ENCODE data around the gene CASP1. TPM values are rescaled to one million over a fixed set of nuclear protein-coding genes. Genes with fewer than 3 reads are reported as not detected.
"Not testable (repeated sequence)": the region's sequence is repeated elsewhere in the genome, so short reads cannot be mapped to it uniquely, and the experiment has no call there.

The CASP1 gene
- 1.2 TPM in 1 of 3 replicates, not detected in the others for total RNA-seq
- long read RNA-seq, result 0 reads

DNA sequence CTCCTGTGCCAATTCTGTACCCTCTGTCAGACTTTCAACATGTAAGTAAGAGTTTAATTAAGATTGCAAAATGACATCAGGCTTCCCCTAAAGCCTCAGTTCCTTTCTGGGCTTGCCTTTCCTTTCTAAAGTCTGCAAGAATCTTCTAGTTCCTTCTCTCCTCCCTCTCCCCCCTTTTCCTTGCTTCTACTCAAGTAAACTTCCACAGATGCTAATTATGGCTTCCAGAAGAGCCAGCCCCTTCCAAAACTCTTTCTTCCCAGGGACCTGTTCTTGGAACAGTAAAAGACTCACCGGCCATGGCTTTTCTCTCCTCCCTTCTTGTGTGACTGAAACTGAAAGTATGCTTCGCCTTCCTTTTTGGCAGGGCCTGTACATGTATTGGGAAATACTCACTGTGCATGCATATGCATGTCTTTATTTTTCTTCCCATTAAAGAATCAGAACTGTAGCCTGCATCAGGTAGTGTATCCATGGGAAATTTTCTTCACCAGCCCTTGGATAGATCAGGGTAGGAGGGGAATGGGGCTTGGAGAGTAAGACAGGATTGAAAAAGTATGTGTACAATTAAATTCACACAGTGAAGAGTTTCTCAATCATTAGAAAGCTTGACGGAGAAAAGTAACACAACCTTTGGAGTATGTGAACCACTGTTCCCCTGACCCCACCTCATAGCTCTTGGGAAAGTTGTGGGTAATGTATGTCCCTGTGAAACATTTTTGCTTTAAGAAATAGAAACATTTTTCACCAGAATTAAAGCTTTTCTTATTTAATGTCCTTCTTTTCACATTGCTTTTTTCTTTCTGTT, at the start of gene CASP1:
CASP1 (minus strand) TSS at position 332 of the 808 bp plus-strand sequence; CDS start at position 301, 31 bp downstream.
- DNase-seq (ENCODE audit: low spot score), result no peak
- Mint-ChIP-seq H3K27me3 (ENCODE audit: low read depth) (no peaks in the 10 kb centered on the region), H3K4me3 (ENCODE audit: unreplicated experiment) (no peak within 1 kb of the TSS), H3K27ac (ENCODE audit: unreplicated experiment) (no peak within 1 kb of the TSS), H3K4me1 (ENCODE audit: low read depth) (peaks cover 5% of the 10 kb centered on the region), H3K9me3 (ENCODE audit: low read depth) (no peaks in the 10 kb centered on the region), H3K36me3 (ENCODE audit: low read depth) (no peaks in the 10 kb centered on the region)
- TF ChIP-seq, protein P1, sequence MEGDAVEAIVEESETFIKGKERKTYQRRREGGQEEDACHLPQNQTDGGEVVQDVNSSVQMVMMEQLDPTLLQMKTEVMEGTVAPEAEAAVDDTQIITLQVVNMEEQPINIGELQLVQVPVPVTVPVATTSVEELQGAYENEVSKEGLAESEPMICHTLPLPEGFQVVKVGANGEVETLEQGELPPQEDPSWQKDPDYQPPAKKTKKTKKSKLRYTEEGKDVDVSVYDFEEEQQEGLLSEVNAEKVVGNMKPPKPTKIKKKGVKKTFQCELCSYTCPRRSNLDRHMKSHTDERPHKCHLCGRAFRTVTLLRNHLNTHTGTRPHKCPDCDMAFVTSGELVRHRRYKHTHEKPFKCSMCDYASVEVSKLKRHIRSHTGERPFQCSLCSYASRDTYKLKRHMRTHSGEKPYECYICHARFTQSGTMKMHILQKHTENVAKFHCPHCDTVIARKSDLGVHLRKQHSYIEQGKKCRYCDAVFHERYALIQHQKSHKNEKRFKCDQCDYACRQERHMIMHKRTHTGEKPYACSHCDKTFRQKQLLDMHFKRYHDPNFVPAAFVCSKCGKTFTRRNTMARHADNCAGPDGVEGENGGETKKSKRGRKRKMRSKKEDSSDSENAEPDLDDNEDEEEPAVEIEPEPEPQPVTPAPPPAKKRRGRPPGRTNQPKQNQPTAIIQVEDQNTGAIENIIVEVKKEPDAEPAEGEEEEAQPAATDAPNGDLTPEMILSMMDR (IDR thresholded peaks at IDR 0.05), result no peak

DNA sequence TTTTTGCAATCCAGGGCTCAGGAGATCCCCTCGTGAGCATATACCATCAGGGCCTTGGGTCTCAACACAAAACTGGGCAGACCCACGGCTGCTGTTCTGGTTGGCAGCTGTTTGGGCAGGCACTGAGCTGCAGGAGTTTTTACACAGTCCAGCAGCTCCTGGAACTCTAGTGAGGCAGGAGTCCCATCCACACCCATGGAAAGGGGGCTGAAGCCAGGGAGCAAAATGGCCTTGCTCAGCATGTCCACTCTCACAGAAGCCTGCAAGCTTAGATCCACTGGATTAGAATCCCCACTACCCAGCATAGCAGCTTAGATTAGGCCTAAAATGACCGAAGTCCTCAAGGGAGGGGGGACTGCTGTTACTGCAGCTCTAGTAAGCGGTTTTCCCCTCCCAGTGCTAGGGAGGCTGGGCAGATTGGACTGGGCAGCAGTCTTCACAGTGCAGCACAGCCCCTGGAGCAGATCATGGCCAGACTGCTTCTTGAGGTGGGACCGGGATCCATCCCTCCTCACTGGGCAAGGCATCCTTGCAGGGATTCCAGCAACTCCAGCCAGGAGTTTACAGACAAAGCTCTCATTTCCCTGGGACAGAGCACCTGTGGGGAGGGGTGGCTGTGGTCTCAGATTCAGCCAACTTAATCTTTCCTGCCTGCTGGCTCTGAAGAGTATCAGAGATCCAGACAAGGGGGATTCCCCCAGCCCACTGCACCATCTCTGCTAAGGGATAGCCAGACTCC, 46.6 kb upstream of the CASP1 start:
- DNase-seq (ENCODE audit: low spot score), result no peak
- Mint-ChIP-seq H3K36me3 (ENCODE audit: low read depth) (no peaks in the 10 kb centered on the region), H3K4me3 (ENCODE audit: unreplicated experiment) (no peak overlapping the region), H3K27me3 (ENCODE audit: low read depth) (peaks cover 22% of the 10 kb centered on the region), H3K4me1 (ENCODE audit: low read depth) (no peaks in the 10 kb centered on the region), H3K27ac (ENCODE audit: unreplicated experiment) (no peak overlapping the region), H3K9me3 (ENCODE audit: low read depth) (peaks cover 8% of the 10 kb centered on the region)
- TF ChIP-seq, protein P1 (IDR thresholded peaks at IDR 0.05), result no peak

DNA sequence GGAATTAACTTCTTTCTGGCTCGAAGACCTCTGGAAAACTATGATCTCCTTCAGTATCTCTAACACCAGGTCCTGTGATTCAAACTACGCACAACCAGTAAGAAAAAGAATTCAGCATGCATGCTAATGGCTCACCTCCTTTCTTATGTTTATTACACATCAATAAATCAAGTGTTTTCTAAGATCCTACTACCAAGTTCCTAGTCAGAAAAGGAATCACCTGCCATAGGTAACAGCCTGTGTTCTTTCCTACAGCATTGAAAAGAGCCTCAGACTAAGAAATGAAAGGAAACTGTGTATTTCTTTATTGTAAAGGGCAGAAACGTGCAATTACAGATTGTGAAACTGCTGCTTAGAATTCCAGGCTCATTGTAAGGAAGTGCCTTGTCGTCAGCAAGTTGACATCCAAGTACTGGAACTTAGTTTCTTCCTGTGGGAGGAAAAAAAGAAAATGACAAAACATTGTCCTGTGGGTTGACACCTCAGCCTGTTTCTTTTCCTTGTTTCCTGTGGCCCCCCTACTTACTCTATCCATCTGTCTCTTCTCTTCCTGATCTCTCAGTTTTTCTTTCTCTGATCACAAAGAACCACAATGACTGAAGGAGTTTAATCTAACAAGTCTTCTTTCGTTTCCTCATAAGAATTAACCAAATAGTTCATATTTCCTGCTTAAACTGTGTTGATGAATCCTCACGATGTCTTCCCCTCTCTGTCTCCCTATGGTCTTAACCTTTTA, 45.4 kb upstream of the CASP1 start:
- not testable (repeated sequence) for H3K36me3 Mint-ChIP-seq (ENCODE audit: low read depth); DNase-seq (ENCODE audit: low spot score); H3K4me3 Mint-ChIP-seq (ENCODE audit: unreplicated experiment); H3K9me3 Mint-ChIP-seq (ENCODE audit: low read depth); H3K27ac Mint-ChIP-seq (ENCODE audit: unreplicated experiment); H3K4me1 Mint-ChIP-seq (ENCODE audit: low read depth)
- peaks cover 16% of the 10 kb centered on the region for H3K27me3 Mint-ChIP-seq (ENCODE audit: low read depth)

DNA sequence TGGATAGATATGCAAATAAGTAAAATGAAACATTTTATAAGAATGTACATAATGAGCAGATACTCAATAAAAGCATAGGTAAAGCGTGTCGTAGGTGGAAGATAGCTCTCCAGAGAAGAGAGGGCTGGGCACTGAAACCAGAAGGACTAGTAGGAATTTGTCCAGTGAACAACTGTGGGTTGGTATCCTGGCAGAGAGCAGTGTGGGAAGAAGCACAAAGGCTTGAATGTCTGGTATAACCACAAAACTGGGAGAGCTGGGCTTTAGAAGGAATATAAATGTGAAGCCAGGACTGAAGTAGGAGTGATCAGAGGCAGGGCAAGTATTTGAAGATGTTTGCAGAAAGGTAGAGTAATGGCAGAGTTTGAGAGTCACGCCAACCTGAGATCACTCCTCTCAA, 43.3 kb upstream of the CASP1 start:
- DNase-seq (ENCODE audit: low spot score), result no peak
- H3K4me3 Mint-ChIP-seq (ENCODE audit: unreplicated experiment), result no peak overlapping the region
- H3K4me1 Mint-ChIP-seq (ENCODE audit: low read depth), result no peaks in the 10 kb centered on the region
- peaks cover 4% of the 10 kb centered on the region for H3K9me3 Mint-ChIP-seq (ENCODE audit: low read depth)
- no peaks in the 10 kb centered on the region for H3K36me3 Mint-ChIP-seq (ENCODE audit: low read depth)
- peaks cover 16% of the 10 kb centered on the region for H3K27me3 Mint-ChIP-seq (ENCODE audit: low read depth)
- H3K27ac Mint-ChIP-seq (ENCODE audit: unreplicated experiment), result no peak overlapping the region
- TF ChIP-seq, protein P1 (IDR thresholded peaks at IDR 0.05), result no peak

DNA sequence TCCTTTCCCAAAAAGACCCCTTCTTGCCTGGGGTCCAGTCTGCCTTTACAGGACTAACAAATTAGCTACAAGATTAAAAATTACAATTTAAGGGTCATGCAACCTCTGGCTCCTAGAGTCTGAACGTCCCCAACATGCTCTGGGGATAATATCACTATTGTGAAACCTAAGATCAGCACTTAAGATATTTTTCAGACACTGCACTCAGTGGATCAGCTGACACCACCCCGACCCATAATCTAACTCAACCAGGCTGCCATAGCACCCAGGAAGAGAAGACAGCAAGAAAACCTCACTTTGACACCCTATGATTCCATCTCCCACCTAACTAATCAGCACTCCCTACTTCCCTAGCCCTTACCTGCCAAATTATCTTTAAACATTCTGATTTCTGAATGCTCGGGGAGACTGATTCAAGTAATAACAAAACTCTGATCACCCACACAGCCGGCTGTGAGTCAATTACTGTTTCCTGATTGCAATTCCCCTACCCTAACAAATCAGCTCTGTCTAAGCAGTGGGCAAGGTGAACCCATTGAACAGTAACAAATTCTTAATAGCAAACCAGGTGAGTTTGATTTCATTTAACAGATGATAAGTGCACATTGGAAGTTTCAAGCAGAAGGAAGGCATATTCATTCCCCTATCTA, 42.3 kb upstream of the CASP1 start:
- not testable (repeated sequence) for H3K27ac Mint-ChIP-seq (ENCODE audit: unreplicated experiment); H3K4me3 Mint-ChIP-seq (ENCODE audit: unreplicated experiment); H3K4me1 Mint-ChIP-seq (ENCODE audit: low read depth); H3K9me3 Mint-ChIP-seq (ENCODE audit: low read depth); DNase-seq (ENCODE audit: low spot score); H3K36me3 Mint-ChIP-seq (ENCODE audit: low read depth)
- peaks cover 12% of the 10 kb centered on the region for H3K27me3 Mint-ChIP-seq (ENCODE audit: low read depth)
